Stomach (tissue), 4 donors: ENCODE results near the gene PPP1R1B.

ENCODE experiments used
- EP300 ChIP-seq: sonication (generic); formaldehyde crosslinking; IDR thresholded peaks from one replicate; pipeline ENCODE4 v1.6.1; 2017; ENCODE audit warnings: antibody characterized with exemption
- TF ChIP-seq, protein P1 (sequence below), 7 experiments: fragments of 450-650 bp in 4 of 7; fragments of 200-600 bp in 3 of 7; sonication (generic) in 3 of 7; IDR thresholded peaks; one replicate each; pipeline ENCODE4 v1.5.1; 2016 to 2019; ENCODE audit warnings: antibody characterized with exemption in 7 of 7, control low read depth in 2 of 7, mild to moderate bottlenecking in 1 of 7

DNA sequence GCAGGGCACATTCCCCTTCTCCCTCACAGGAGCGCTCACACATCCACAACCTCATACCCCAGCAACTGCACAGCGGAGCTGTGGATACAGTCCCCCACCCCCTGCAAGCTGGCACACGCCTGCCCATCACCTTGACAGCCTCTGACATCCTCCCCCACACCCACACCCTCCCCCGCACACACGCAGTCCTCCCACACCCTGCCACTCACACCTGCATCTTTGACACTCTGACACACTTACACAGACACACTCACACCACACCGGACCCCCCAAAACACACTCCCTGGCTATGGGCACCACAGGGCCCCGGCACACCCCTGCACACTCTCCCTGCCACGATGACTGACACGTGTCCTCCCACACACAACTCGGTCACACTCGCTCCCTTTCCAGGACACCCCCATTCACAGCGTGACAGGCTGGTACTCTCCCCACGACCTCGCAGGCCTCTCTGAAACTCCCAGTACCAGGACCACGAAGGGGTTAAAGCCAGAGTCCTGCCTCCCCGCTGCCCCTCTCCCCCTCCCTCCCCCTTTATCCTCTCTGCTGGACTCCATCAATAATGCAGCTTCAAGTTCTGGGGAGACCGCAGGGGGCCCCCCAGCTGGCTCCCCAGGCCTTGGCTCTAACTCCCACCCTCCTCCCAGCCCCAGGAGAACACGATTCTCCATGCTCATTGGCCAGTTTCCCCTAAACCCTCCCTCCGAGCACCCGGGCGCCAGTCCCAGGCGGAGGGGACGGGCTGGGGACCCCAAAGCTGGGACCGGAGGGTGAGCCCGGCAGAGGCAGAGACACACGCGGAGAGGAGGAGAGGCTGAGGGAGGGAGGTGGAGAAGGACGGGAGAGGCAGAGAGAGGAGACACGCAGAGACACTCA is at the start of gene PPP1R1B:
- TF ChIP-seq, protein P1, sequence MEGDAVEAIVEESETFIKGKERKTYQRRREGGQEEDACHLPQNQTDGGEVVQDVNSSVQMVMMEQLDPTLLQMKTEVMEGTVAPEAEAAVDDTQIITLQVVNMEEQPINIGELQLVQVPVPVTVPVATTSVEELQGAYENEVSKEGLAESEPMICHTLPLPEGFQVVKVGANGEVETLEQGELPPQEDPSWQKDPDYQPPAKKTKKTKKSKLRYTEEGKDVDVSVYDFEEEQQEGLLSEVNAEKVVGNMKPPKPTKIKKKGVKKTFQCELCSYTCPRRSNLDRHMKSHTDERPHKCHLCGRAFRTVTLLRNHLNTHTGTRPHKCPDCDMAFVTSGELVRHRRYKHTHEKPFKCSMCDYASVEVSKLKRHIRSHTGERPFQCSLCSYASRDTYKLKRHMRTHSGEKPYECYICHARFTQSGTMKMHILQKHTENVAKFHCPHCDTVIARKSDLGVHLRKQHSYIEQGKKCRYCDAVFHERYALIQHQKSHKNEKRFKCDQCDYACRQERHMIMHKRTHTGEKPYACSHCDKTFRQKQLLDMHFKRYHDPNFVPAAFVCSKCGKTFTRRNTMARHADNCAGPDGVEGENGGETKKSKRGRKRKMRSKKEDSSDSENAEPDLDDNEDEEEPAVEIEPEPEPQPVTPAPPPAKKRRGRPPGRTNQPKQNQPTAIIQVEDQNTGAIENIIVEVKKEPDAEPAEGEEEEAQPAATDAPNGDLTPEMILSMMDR (IDR thresholded peaks at IDR 0.05): no peak
- TF ChIP-seq EP300: no peak
